Stimulated activated CD8-positive, alpha-beta memory T cell treated with anti-CD3 and anti-CD28 coated beads, Interleukin-4, amount 100 ng/mL, for 1 hour (primary cell): ENCODE measurements around the gene SMIM14.
A peak's percentile ranks its signal among the peaks of the same experiment; 100 is the strongest.
"Not testable (repeated sequence)": the region's sequence is repeated elsewhere in the genome, so short reads cannot be mapped to it uniquely, and the experiment has no call there.

ENCODE experiments used
- DNase-seq, 2 donors: peaks; one replicate each; pipeline ENCODE4 v3.0.0-alpha.2; 2020; ENCODE audit warnings: low read depth in 2 of 2, low spot score in 1 of 2

The SMIM14 gene

DNA sequence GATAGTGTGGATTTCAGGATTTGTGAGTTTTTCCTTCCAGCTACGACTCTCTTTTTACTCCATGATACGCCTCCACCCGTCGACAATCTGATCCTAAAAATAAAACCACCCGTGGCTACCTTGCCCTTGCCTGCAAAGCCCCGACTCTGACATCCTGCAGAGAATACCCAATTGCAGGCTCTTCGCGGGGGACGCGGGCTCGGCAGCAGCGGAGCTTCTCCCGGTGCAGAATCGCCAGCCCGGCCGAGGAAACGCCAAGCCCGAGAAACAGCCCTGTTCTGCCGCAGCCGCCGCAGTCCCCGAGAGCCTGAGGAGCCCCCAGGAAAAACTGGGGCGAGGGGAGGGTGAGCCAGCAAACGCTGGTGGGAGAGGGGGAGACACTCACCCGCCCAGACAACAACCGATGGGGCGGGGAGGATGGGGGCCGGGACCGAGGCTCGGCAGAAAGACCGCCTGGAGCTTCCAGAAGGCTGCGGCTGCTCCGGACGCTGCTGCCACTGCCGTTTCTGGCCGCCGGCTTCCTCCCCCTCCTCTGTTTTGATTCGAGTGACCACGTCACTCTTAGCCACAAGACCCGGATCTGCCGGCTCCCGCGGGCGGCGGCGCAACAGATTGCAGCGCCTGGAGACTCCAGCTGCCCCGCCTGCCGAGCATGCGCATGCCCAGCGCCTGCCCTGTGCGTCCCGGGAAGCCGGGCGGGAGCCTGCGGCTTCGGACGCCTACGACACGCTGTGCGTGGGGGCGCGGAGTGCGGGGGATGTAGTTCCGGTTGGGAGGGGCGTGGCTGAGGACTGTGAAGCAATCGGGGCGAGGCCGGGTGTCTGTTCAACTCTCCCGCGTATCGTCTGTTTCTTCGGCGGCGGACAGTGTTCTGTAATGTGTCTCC is at the start of gene SMIM14:
Gene SMIM14 (minus strand): TSS at position 512 of the 886 bp plus-strand sequence. CDS start 33,720 bp downstream, outside the sequence.
- DNase-seq: peak; percentile 70 to 78

DNA sequence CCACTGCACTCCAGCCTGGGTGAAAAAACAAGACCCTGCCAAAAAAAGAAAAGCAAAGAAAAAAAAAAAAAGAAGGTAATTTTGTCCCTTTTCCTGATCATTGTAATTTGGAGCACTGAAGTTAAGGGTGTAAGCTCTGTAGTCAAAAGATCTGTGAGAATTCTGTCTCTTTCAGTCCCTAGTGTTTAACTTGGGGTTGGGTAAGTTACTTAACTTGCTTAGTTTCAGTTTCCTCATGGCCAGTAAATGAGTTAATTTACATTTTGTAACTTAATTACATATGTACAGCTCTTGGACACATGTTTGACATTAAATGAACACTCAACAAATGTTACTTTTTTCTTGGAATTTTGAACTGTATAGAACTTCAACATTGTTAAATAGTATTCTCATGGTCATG is 48.3 kb upstream of the SMIM14 start:
- DNase-seq: no peak

DNA sequence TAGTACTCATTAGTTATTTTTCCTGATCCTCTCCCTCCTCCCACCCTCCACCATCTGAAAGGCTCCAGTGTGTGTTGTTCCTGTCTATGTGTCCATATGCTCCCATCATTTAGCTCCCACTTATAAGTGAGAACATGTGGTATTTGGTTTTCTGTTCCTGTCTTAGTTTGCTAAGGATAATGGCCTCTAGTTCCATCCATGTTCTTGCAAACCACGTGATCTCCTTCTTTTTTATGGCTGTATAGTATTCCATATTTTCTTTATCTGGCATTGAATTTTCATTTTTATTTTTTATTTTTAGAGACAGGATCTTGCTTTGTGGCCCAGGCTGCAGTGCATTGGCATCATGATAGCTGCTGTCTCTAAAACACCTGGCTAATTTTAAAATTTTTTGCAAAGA is 47.3 kb upstream of the SMIM14 start:
- no peak for DNase-seq

DNA sequence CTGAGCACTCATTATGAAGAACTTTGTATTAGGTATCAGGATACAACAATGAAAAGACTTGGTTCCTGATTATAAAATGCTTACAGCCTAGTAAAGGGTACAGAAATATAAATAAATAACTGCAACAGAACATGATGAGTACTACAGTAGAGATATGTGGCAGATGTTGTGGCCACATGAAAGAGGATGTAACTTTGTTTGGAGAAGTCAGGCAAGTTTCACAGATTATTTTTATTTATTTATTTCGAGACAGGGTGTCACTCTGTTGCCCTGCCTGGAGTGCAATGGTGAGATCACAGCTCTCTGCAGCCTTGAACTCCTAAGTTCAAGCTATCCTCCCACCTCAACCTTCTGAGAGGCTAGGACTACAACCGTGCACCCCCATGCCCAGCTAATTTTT is 43.5 kb upstream of the SMIM14 start:
- DNase-seq: no peak

DNA sequence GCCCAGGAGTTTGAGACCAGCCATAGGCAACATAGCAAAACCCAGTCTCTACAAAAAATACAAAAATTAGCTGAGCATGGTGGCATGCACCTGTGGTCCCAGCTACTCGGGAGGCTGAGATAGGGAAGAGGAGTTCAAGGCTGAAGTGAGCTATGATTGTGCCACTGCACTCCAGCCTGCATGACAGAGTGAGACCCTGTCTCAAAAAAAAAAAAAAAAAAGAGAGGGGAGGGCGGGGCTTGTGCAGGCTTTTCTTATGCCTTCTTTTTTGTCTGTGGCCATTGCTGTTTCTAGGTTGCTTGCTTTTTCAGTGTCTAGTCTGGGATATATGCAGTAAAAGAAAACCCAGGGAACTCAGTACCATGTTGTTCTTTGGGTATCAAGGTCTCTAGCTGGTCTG is 42.3 kb upstream of the SMIM14 start:
- DNase-seq: not testable (repeated sequence)

DNA sequence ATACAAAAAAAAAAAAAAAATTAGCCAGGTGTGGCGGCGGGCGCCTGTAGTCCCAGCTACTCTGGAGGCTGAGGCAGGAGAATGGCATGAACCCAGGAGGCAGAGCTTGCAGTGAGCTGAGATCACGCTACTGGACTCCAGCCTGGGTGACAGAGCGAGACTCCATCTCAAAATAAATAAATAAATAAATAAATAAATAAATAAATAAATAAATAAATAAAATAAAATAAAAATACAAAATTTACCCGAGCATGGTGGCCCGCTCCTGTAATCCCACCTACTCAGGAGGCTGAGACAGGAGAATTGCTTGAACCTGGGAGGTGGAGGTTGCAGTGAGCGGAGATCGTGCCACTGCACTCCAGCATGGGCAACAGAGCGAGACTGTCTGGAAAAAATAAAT is 37.0 kb upstream of the SMIM14 start:
- not testable (repeated sequence) for DNase-seq

DNA sequence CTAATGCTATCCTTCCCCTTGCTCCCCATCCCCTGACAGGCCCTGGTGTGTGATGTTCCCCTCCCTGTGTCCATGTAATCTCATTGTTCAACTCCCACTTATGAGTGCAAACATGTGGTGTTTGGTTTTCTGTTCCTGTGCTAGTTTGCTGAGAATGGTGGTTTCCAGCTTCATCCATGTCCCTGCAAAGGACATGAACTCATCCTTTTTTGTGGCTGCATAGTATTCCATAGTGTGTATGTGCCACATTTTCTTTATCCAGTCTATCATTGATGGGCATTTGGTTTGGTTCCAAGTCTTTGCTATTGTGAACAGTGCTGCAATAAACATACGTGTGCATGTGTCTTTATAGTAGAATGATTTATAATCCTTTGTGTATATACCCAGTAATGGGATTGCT is 31.6 kb upstream of the SMIM14 start:
- DNase-seq: not testable (repeated sequence)

DNA sequence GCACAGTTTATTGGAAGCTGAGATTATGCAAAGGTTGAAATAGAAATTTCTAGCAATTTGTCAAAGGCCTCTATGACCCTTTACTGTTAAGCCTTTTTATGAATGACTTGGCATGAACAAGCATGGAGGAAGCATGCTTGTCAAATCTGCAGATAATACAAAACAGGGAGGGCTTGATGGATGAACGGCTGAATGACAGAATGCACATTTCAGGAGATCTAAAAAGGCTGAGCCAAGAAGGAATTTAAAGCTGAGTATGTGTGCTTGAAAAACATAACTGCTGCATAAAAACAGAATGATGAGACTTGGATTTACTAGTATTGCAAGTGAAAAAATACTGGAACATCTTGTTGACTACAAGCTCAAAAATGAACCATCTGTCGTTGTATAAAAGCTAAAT is 30.2 kb upstream of the SMIM14 start:
- DNase-seq: no peak

DNA sequence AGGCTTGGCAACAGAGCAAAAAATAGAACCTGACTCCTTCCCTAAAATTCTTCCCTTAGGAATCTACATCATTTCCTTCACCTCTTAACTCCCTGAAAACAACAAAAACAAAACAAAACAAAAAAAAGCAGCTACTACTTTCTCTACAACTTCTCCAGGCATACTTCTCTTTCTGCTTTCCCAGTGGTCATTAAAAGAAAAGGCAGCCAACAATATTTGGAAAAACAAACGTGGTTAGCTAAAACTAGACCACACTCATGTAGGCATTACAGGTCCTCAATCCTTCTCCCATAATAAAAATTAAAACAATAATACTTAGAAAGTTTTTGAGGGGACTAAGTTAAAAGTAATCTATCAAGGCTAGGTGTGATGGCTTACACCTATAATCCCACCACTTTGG is 29.0 kb upstream of the SMIM14 start:
- DNase-seq: no peak

DNA sequence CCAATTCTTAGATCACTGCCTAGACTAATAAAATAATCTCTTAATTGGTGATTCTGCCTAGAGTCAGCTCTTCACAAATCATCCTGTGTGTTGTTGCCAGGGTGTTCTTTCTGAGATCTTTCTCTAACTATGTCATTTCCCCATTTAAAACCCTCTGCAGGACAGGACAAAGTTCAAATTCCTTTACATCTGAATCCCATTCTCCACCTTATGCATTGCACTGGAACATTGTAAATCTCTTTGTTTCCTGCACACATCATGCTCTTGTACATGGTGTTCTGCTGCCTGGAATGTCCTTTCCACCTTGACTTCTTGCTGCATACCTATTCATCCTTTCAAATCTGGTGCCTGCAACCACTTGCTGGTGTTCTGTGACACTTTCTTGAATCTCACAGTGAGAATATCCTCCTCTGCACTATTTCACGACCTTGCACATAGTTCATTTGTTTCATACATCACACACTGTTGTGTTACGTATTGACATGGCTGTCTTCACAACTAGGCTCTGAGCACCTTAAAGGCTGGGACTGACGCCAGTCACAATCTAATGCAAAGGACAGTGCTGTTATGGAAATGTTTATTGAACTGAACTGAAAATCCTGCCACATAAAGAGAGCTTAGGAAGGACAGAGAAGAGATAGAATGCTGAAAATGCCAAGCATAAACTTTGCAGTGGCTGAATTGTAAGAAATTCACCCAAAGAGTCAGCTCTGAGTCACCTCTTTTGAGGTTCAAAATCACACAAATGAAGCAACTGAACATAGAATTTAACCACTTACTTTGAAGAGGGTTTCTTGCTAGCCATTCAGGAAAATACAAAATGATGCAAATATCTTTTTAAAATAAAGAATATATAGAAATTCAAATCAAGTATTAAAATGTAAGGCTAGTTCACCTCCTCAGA is 26.4 kb upstream of the SMIM14 start:
- DNase-seq: no peak

DNA sequence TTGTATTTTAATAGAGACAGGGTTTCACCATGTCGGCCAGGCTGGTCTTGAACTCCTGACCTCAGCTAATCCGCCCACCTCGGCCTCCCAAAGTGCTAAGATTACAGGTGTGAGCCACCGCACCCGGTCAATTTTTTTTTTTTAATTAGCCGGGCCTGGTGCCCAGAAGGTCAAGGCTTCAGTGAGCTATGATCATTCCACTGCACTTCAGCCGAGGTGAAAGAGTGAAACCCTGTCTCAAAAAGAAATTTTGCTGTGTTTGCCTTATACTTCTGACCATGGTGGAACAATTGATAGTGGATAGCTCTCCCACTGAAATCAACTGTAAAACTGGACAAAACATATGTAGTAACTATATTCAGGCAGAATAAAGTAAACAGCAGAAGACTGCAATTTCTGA is 24.0 kb upstream of the SMIM14 start:
- no peak for DNase-seq

DNA sequence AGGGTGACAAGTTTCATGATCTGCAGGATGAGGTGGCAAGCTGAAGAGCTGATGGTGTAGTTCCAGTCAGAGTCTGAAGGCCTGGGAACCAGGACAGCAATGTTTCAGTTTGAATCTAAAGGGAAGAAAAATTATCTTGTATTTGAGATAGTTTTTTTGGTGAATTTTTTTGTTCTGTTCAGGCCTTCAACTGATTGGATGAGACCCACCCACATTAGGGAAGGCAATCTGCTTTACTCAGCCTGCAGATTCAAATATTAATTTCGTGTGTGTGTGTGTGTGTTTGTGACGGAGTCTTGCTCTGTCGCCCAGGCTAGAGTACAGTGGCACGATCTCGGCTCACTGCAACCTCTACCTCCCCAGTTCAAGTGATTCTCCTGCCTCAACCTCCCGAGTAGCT is 22.1 kb upstream of the SMIM14 start:
- DNase-seq: no peak

DNA sequence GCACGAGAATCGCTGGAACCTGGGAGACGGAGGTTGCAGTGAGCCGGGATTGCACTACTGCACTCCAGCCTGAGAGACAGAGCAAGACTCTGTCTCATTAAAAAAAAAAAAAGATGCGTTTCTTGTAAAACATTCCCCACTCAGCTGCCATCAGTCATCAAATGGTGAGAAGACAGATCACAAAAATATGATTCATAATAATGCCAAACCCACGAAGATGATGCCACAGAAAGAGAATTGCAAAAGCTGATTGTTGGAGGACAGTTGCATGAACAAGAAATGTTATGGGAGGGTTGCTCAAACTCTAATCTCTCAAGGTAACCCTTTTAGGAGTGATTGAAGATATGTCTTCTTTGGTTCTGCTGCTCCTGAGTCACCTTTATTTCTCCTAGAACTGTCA is 21.4 kb upstream of the SMIM14 start:
- no peak for DNase-seq

DNA sequence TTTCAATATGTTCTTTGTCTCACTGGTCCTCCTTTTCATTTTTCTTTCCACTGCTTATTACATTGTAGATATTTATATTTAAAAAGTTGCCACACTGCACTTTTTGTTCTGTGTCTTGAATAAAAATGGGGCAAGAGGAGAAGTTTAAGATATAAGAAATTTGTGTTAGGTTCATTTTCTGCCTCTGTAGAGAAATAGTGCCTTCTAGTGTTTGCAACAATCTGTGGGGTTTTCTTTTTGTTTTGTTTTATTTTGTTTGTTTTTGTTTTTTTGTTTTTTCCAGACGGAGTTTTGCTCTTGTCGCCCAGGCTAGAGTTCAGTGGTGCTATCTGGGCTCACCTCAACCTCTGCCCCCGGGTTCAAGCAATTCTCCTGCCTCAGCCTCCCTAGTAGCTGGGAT is 20.1 kb upstream of the SMIM14 start:
- DNase-seq: no peak

DNA sequence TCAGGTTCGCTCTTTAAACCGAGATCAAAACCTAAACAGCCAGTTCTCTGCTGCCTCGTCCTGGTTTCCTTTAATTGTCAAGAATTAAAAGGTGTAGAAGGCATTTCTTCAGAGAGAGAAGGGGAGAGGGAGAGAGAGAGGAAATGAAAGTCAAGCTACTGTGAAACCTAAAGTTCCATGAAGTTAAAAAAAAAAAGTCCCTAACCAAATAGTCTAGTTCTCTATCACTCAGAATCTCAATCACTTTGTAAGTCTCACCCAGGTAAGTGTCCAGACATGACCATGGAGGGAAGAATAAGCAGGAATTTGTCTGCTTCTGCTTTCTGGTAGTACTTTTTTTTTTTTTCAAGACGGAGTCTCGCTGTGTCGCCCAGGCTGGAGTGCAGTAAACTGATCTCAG is 18.8 kb upstream of the SMIM14 start:
- DNase-seq: no peak

DNA sequence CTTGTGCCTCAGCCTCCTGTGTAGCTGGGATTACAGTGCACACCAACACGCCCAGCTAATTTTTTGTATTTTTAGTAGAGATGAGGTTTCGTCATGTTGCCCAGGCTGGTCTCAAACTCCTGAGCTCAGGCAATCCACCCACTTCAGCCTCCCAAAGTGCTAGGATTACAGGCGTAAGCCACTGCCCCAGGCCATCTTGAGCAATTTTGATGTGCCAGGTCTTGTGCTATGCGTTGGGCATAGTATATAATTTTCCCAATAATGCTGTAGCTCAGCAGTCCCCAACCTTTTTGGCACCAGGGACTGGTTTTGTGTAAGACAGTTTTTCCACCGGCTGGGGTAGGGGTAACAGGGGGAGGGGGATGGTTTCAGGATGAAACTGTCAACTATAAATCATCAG is 18.0 kb upstream of the SMIM14 start:
- not testable (repeated sequence) for DNase-seq

DNA sequence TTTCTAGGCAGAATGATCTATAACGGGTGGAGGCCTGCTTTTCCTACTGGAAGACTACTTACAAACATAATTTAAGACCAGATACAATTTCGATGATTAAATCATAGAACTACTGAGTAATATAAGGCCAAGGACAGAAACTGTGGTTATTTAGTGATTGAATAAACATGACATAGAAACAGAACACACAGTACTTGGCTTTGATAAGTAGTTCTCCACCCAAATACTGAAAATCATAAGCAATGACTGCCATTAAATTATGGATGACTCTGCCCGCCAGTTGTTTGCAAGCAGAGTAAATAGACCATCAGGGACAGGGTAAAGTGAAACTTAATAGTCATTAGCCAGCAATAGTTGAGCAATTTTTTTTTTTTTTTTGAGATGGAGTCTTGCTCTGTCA is 17.2 kb upstream of the SMIM14 start:
- no peak for DNase-seq

DNA sequence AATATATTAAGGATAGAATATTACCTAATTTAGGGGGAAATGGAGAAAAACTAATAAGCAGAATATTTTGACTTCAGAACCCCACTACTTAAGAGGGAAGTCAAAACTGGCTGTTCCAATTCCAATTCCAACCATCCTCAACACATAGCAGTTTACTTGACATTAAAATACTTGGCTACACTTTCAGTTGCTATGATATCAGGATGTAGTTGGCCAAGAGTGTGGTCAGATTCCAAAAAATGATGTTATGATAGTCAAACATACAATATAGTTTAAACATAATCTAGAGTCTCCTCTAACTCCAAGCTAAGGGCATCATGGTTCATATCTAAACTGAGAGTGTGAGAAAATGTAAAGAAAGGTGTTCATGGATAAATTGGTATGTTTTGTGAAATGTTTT is 16.5 kb upstream of the SMIM14 start:
- DNase-seq: no peak

DNA sequence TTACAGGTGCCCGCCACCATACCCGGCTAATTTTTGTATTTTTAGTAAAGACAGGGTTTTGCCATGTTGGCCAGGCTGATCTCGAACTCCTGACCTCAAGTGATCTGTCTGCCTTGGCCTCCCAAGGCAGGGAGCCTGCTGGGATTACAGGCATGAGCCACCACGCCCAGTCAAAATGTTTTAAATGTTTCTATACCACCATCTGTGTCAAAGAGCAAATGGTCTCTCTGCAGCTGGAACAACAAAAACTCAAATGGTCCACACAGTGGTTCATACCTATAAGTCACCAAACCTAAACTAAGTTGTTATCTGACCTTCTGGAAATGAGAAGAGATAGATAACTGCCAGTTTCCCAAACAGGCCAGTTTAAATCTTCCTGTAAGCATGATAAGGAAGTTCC is 12.9 kb upstream of the SMIM14 start:
- DNase-seq: not testable (repeated sequence)

DNA sequence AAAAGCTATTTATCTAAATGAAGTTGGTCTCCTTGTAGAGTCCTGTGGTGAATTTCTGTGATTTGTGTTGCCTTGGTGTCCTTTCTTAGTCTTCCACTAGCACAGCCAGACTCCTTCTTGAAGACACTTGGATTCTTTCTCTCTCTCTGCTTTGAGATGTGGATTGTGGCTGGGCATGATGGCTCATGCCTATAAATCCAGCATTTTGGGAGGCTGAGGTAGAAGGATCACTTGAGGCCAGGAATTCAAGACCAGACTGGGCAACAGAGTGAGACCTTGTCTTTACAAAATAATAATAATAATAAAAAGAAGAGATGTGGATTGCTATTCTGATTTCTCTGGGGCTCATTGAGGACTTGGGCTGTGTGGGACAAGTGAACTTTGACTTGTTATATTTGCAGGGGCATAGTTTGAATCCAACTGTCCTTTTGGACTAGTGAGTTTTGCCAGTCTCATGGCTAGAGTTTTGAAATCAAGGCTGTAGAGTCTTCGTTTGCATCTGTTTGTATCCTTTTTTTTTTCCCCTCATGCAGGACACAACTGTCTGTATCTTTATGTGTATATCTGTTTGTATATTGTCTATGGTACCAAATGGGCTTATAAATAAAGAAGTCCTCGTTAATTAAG is 11.1 kb upstream of the SMIM14 start:
- DNase-seq: no peak

DNA sequence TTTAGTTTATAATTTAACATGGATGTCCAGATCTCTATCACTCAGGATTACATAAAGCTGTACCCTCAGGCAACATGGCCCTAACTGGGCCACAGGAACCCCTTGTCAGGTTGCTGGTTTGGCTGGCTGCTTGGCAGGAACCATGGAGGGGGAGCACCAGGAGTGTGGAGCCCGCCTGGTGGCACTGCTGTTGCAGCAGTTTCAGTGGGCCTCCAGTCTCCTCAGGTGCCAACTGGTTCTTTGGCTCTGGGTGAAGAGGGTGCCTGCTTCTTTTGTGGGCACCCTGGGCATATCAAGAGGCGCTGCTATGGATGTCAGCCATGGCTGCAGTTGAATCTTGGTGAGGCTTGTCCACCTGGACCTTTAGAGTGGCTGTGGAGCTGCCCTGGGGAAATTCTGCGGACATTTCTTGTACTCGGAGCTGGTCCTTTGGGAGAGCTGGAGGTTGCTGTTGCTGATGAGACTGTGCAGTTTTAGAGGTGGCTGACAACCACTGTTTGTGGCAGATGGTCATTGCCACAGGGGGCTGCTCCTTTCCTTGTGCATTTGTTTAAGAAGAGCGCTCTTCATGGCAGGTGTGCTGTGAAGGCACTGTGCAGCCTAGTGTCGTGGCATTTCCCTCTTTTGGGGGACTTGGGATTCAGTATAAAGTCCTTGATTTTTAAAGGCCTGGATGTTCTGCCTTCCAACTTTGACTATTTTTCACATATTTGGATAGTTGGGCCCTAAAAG is 10.3 kb upstream of the SMIM14 start:
- DNase-seq: no peak
